Right hindlimb (tissue), 1 donor: ENCODE measurements around the gene LSM3.

Source experiments
- DNase-seq: peaks from one replicate; pipeline ENCODE4 v3.0.0-alpha.2; 2018

LSM3 gene

GRCh38 chr3:14143271-14144225 is 35.1 kb upstream of the LSM3 start:
- peak; percentile 44 for DNase-seq

- peak; percentile 84 for DNase-seq
These were observed 34.1 kb upstream of the LSM3 start for GRCh38 chr3:14144423-14145075.

GRCh38 chr3:14145236-14145635 is 33.4 kb upstream of the LSM3 start:
- DNase-seq: no peak

DNA sequence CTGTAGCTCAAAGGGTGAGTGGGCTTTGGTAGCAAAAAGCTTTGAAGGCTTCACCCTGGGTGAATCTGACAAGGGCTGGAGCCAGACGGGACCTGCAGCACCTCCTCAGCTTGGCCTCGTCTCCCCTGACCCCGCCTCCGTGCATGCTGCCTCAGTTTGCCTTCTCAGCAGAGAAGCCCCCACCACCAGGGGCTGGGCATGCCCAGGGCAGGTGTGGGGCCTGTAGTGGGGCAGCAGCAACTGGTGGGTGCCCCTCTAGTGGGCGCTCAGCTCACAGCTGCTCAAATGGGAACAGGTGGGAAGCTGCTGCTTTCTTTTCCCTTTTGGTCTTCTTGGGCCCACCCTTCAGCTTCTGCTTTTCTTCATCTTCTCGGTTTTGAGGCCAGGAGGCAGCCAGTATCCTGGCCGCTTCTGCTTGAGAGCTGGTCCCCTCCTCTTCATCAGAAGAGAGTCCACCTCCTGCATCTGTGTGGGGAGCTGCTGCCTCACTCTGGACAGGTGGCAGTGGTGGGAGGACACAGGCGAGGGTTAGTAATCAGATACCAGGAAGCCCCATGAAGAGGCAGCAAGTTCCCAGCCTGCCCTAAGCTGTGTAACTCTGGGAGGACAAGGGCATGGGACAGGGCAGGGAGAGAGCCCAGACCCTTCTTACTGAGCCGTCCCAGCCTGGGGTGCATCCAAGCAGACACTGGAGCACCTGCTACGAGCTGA is 32.8 kb upstream of the LSM3 start:
- DNase-seq: no peak

DNA sequence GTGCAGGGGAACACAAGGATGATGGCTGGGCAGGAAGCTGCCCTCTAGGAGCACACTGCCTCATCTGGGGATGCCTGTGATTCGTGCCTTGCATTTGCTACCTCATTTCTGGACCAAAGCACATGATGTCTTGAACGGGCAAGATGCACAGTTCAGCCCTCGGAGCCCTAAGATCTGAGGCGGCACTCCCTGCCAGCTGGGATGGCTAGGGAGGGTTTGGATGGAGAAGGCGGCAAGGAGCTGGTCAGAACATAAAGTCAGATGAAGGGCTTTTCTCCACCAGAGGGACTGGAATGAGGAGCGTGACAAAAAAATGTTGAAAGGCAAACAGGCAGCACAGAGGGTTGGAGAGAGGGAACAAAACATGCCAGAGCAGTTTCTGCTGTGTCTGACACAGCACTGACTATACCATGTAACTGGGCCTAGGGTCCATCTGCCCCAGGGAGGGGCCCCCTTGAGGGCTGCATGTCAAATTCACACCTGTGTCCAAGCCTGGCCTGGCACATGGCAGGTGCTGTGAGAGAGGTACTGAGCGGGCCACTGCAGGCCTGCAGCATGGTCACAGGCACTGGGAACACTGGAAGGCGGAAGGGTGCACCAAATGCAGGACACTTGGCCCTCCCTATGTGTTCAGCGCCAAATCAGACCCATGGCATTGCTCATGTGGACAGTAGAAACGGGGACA is 32.1 kb upstream of the LSM3 start:
- DNase-seq: no peak

DNA sequence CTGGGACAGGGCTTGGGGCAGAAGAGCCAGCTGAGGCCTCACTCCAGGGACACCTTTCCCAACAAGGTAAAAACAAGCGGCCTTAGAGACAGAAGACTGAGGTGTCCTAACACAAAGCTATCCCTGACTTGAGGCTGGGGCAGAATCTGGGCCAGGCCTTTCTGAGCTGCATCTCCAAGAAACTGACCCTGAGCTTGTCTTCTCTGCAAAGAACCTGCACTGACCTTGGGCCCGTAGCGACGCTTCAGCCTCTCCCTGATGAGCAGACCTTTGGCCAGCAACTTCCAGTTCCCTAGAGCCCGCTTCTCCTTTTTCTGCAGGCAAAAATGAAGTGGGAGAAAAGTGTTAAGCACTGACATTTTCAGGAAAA is 31.6 kb upstream of the LSM3 start:
- DNase-seq: no peak

- DNase-seq: no peak
These were observed 31.0 kb upstream of the LSM3 start for GRCh38 chr3:14147617-14148016.

- DNase-seq: no peak
These were observed 30.3 kb upstream of the LSM3 start for GRCh38 chr3:14148041-14148985.

- DNase-seq: no peak
These were observed 28.5 kb upstream of the LSM3 start for GRCh38 chr3:14150078-14150477.

- DNase-seq: no peak
These were observed 28.0 kb upstream of the LSM3 start for GRCh38 chr3:14150491-14151230.

DNA sequence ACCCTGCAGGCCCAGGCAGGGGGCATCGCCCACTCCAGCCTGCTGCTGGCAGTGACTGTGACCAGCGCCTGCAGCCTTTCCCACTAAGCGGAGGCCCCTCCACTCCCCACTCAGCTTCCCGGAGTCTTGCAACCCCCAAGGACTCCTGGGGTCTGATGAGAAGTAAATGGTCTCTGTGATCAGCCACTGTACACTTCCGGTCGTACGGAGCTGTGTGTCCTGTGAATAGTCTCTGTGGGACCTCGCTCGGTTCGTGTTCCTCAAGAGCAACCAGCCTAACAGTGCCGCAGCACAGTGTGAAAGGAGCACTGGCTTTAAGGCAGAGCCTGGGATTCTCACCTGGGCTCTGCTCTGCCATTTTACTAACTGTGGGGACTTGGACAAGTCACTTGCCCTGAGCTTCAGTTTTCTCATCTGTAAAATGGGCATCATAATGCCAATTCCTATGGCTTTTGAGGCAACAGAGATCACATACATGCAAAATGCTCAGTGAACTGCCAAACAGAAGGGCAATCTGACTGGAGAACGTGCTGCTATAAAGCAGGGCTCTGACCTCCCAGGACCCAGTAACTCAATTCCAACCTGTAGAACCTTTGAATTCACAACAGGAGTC is 27.0 kb upstream of the LSM3 start:
- no peak for DNase-seq

- DNase-seq: no peak
These were observed 26.2 kb upstream of the LSM3 start for GRCh38 chr3:14152233-14152962.

GRCh38 chr3:14152963-14153355 is 25.7 kb upstream of the LSM3 start:
- DNase-seq: no peak

GRCh38 chr3:14153663-14154062 is 25.0 kb upstream of the LSM3 start:
- DNase-seq: no peak

- DNase-seq: no peak
These were observed 24.3 kb upstream of the LSM3 start for GRCh38 chr3:14154276-14154675.

GRCh38 chr3:14154895-14155440 is 23.6 kb upstream of the LSM3 start:
- no peak for DNase-seq

GRCh38 chr3:14156201-14156600 is 22.4 kb upstream of the LSM3 start:
- DNase-seq: no peak

DNA sequence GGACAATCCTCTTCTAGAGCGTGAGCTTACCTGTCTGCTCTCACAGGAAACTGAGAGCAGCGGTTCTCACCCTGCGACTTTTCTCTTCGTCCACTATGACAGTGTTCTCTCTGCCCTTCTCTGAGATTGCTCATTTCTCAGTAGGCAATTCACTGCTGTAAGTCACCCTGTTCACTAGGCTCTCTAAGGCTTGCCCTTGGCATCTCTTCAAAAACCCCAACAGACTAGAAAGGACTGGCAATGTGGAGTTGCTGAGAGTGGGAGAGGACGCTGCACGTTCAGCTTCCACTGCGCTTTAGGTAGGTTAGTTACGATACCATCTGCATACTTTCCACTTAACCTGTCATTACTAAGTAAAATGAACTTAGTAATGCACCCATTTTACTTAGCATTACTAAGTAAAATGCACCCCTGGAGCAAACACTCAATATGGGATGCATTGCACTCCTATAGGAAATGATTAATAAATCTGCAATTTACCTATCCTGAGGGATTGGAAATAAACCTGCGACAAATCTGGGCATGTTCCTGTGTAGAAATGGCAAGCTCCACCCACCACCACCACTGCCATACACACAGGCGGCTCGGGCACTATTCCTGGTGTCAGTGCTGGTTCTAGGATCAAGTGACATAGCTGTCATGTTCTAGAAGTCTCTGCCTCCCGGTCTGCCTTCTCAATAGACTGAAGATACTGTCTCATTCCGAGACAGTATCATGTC is 21.6 kb upstream of the LSM3 start:
- DNase-seq: no peak

DNA sequence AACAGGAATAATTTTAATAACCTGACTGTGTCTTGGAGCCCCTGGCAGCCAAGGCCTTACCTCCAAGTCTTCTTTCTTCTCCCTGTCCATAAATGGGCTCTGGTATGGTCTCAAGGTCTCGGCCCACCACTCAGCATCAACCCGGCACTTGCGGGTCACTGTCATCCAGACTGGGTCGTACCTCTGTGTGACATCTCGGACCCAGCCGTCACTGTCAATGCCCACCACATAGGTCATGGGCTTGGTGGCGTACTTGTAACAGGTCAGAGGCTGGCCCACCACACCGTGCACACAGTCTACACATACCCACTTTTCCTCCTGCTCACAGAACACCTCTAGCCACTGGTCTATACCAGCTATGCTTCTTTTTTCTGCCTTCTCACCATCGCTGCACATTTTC is 20.7 kb upstream of the LSM3 start:
- no peak for DNase-seq
